ENCODE results near the gene DCLK2.

DCLK2 gene

DNA sequence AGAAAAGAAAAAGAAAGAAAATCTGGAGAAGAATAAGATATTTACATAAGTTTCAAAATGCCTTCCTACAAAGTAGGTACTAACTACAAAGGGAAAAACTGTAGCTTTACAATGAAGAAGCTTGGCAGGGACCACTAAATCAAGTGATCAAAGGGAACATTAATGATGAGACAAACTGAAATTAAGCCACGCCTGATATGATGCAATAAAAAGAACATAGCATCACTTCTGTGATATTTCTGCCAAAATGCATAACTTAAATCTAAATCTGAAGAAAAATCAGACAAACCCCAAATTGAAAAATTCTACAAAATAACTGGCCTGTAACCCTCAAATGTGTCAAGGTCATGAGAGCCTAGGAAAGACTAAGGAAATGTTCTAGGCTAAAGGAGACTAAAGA is 8.9 kb upstream of the DCLK2 start:
- no peak for DNase-seq (ENCODE audit: low read depth in 2 of 2)

GRCh38 chr4:150070464-150071170 is 7.6 kb upstream of the DCLK2 start:
- DNase-seq (ENCODE audit: low read depth in 2 of 2) = no peak

DNA sequence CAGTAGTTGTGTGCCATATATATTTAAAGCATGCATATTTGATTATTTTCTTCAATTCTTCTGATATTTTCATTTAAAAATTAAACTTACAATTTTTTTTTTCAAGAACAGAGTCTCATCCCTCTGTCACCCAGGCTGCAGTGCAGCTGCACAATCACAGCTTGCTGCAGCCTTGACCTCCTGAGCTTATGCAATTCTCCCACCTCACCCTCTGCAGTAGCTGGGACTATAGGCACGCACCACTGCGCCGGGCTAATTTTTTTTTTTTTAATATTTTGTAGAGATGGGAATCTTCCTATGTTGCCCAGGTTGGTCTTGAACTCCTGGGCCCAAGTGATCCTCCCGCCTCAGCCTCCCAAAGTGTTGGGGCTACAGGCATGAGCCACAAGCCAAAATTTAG is 5.8 kb upstream of the DCLK2 start:
- DNase-seq (ENCODE audit: low read depth in 2 of 2) = no peak

DNA sequence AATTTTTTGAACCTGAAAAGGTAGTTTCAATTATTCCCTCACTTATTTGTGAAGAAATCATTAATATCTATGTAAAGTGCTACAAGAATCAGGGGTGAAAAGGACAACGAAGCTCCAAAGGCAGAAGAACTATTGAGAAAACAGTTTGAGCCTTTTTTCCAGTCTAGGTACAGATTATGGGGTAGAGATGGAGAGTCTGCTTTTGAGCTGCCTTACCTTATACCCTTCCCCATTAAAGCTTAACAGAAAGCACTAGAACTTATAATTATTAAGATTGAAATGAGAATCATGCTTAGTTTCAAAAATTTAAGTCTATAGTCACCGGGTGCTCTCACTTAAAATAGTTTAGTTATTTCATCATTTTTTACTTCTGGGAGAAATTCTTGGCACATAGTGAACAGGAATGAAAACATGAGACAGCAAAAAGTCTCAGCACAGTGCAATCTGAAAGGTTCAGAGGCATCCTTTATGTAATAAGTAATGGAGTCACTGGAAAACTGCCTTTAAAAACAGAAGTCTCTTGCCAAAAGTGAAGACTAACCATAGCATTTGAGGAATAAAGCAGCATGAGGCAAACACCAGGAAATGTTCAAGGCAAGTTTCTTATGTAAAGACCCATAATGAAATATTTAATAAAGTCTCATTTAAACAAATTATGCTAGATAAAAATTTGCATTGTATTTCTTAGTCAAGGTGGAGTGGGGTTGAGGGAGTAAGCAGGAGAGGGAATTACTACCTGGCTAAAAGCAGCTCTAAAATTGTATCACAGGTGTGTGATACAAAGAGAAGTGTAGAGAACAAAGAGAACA is 5.1 kb upstream of the DCLK2 start:
- DNase-seq (ENCODE audit: low read depth in 2 of 2) = no peak

DNA sequence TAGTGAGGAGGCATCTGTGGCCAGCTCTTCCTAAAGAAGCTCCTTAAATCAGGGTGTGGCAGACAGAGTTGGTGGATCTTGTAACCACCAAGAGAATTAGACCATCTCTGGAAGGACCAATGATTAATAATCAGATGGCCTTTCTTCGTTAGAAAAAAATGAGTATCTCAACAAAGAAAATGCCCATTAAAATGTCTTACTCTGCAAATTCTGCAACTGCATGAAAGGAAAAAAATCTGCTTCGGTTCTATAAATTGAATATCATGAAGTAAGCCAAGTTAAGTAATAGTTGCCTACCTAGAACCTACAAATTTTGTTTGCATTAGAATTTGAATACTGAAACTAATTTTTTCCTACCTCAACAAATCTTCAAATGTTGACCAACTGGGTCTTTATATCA is 4.2 kb upstream of the DCLK2 start:
- no peak for DNase-seq (ENCODE audit: low read depth in 2 of 2)

GRCh38 chr4:150078579-150079080 is 385 bp downstream of the DCLK2 start:
- no peak for DNase-seq (ENCODE audit: low read depth in 2 of 2)

DNA sequence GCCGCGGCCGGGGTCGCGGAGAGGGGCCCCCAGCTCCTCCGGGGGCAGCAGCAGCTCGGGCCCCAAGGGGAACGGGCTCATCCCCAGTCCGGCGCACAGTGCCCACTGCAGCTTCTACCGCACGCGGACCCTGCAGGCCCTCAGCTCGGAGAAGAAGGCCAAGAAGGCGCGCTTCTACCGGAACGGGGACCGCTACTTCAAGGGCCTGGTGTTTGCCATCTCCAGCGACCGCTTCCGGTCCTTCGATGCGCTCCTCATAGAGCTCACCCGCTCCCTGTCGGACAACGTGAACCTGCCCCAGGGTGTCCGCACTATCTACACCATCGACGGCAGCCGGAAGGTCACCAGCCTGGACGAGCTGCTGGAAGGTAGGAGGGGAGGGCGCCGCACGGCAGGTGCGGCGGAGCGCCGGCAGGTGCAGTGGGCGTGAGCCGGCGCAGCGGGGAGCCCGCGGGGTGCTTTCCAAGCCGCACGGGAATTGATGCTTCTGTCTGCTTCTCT is 886 bp downstream of the DCLK2 start:
- DNase-seq (ENCODE audit: low read depth in 2 of 2) = no peak

DNA sequence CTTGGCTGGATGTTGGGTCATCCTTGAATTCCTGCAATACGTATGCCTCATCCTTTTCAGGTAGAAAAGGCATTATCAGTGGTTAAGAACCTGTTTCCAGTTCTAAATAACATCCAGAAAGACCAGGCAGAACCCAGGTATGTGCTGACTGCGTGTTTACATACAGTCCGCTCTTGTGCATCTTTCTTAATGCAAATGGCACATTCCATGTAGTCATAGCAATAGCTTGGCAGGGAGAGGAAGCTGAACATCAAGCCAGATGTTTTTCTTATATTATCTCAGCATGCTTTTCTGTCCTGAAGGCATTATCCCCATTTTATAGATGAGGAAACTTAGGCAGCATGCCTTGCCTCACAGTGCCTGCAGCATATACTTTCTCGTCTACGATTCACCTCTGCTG is 2.1 kb downstream of the DCLK2 start:
- no peak for DNase-seq (ENCODE audit: low read depth in 2 of 2)

DNA sequence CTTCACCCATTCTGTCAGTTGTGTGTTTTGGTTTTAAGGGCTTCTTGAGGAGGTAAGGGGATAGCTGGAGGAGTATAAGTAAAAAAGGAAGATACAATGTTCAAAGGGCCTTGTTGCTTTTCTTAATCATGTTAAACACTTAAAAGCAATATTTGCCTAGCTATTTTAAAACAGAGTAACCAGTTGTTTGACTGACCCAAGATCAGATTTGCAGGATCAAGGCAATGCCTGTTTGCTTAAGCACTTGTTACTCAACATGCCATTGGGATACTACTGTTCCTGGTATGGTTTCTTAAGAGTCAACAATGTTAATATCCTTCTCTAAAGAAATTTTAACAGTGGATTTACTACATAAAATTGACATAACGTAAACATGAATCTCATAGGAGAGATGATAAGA is 2.6 kb downstream of the DCLK2 start:
- DNase-seq (ENCODE audit: low read depth in 2 of 2) = no peak

- DNase-seq (ENCODE audit: low read depth in 2 of 2) = no peak
Observed at GRCh38 chr4:150082241-150082640, 4.0 kb downstream of the DCLK2 start.

DNA sequence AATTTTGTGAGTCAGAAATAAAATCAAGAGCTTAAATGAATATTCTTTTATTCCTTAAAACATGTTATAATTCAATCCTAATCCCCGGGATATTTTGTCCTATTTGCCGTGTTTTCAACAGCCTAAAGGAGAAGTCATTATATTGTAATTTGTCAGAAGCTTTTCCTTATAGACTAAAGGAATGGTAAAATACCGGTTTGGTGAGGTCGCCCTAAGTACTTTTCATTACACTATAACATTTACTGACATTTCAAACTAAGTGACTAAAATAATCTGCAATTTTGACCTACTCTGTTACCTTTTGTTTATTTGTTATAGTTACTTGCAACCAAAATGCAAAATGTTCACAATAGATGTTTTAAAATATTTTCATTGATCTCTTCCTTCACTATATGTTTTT is 8.8 kb downstream of the DCLK2 start:
- DNase-seq (ENCODE audit: low read depth in 2 of 2) = no peak

GRCh38 chr4:150089732-150090131 is 11.5 kb downstream of the DCLK2 start:
- no peak for DNase-seq (ENCODE audit: low read depth in 2 of 2)

DNA sequence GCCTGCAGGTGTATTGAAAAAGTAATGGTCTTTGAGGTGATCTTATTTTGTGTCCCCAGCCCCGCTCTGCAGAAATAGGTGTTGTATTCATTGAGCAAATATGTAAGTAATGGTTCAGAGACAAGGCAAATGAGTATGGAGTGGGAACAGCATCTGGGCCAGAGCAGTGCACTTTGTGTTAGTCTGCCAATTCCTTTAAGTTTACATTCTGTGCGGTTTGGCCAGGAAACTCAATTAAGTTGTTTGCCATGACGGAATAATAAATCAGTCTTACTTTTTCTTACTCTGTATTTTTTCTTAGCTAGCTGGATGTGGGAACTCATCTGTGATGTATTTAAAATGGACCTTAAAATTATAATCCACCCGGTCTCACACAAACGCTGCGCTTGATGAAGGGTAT is 12.6 kb downstream of the DCLK2 start:
- DNase-seq (ENCODE audit: low read depth in 2 of 2) = no peak

- DNase-seq (ENCODE audit: low read depth in 2 of 2) = no peak
Observed at GRCh38 chr4:150094676-150095075, 16.4 kb downstream of the DCLK2 start.

- DNase-seq (ENCODE audit: low read depth in 2 of 2) = no peak
Observed at GRCh38 chr4:150096625-150097024, 18.4 kb downstream of the DCLK2 start.

DNA sequence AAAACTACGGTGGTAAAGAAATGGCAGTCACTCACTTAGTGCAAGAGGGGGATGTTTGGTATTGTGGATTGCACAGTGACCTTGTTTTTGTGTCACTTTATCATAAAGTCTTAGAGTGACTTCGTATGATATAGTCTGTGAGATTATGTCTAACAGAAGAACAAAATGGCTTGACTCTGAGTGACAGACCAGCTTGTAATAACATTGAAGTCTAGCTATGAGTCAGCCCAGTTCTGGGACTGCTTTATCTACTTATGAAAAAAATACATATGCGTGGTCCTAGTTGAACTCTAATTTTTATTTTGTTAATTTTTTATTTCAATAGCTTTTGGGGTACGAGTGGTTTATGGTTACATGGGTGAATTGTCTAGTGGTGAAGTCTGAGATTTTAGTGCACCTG is 20.0 kb downstream of the DCLK2 start:
- no peak for DNase-seq (ENCODE audit: low read depth in 2 of 2)

DNA sequence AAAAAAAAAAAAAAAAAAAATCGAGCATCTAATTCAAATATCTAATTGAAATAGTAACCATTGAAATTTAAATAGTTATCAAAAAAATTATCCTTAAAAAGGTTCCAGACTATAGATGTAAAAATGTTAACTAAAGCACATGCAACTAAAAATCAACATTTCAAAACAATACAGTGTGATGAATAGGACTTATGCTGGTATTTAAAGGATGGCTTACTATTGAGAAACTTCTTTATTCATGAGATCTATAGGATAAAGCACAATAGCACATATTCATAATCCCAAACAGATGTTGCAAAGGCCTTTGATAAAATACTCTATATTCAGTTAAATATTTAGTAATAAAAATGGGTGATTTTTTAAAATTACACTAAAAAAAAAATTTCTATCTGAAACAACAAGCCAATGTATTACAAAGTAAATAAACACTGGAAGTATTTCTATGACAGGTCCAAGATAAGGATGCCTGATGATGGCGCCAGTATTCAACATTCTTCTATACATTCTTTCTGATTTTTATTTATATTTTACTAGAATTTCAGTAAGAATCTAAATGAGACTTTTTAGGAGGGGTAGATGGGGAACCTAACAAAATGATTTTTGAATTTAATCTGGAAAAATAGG is 26.3 kb downstream of the DCLK2 start:
- no peak for DNase-seq (ENCODE audit: low read depth in 2 of 2)

DNA sequence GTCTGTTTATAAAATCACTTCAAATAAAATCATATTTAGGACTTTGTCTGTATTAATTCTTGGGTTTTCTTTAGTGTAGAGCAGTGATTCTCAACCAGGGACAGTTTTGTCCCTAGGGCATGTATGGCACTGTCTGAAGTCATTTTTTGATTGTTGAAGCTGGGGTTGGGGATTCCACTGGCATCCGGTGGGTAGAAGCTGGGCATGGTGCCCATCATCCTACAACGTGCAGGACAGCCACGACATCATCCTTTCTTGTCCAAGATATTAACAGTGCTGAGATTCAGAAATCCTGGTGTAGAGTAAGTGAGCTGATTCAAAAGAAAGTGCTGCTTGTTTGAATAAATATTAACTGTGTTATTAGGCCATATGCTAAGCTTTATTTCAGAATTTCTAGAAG is 28.6 kb downstream of the DCLK2 start:
- no peak for DNase-seq (ENCODE audit: low read depth in 2 of 2)

DNA sequence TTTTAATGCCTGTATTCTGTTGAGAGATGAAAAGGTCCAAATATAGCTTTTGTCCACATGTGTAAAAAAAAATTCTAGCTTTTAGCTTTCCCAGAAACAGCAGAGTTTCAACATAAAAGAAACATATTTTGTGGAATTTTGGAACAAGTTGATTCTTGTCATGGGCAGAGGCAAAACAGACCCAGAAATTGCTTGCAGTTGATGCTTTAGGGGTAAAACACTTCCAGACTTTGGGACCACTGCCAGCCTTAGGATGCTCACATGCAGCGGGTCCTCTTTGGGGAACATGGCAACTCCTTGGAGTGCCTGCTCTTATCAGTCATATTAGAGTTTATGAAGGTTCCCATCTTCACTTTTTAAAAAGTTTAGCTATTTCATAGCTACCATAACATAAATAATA is 30.4 kb downstream of the DCLK2 start:
- no peak for DNase-seq (ENCODE audit: low read depth in 2 of 2)

DNA sequence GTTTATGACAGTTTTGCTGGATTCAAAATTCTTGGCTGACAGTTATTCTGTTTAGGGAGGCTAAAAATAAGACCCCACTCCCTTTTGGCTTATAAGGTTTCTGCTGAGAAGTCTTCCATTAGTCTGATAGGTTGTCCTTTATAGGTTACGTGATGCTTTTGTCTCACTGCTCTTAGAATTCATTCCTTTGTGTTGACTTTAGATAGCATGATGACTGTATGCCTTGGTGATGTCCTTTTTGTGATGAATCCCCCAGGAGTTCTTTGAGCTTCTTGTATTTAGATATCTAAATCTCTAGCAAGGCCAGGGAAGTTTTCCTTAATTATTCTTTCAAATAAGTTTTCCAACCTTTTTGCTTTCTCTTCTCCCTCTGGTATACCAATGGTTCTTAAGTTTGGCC is 36.4 kb downstream of the DCLK2 start:
- DNase-seq (ENCODE audit: low read depth in 2 of 2) = no peak

DNA sequence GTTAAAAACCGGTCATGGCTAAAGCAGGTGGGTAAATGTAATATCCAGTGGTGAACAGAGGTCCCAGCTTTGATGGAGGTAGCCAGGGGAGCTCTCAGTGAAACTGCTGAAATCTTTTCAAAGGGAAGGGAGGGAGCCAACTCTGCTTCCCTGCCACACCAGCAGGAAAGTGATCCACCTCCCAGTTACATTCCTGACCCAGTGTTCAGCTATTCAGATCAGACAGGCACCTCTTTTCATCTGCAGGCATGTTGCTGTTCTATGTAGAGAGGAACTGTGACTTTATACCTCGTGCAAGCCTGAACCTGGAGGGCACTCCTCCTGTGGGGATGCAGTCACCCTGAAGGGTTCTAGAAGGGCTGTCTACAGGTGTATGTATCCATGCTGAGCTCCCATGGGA is 37.6 kb downstream of the DCLK2 start:
- no peak for DNase-seq (ENCODE audit: low read depth in 2 of 2)

GRCh38 chr4:150116506-150116905 is 38.3 kb downstream of the DCLK2 start:
- DNase-seq (ENCODE audit: low read depth in 2 of 2) = no peak

DNA sequence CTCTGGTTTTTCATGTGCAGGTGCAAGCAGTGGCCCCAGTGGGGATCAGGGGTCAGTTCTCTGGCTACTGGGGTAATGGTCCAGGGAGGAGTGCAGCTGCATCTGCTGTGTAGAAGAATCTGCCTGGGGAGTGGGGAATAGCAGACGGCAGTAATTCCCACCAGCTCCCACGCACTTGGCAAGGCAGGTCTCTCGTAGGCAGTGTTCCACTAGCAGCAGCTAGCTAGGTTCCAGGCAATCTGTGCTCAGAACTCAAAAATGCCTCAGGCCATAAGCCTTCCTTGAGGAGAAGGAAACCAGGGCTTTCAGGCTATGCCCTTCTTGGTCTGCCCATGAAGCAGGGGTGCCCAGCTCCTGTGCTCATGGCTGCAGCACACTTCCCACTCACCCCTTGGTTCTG is 38.8 kb downstream of the DCLK2 start:
- DNase-seq (ENCODE audit: low read depth in 2 of 2) = no peak

Measured in stimulated activated CD4-positive, alpha-beta T cell treated with anti-CD3 and anti-CD28 coated beads, Interleukin-12 subunit alpha, Interleukin-12 subunit beta, amount 100 ng/mL, for 24 hours (primary cell).